ENCODE measurements around the gene TLX1.

Gene TLX1

DNA sequence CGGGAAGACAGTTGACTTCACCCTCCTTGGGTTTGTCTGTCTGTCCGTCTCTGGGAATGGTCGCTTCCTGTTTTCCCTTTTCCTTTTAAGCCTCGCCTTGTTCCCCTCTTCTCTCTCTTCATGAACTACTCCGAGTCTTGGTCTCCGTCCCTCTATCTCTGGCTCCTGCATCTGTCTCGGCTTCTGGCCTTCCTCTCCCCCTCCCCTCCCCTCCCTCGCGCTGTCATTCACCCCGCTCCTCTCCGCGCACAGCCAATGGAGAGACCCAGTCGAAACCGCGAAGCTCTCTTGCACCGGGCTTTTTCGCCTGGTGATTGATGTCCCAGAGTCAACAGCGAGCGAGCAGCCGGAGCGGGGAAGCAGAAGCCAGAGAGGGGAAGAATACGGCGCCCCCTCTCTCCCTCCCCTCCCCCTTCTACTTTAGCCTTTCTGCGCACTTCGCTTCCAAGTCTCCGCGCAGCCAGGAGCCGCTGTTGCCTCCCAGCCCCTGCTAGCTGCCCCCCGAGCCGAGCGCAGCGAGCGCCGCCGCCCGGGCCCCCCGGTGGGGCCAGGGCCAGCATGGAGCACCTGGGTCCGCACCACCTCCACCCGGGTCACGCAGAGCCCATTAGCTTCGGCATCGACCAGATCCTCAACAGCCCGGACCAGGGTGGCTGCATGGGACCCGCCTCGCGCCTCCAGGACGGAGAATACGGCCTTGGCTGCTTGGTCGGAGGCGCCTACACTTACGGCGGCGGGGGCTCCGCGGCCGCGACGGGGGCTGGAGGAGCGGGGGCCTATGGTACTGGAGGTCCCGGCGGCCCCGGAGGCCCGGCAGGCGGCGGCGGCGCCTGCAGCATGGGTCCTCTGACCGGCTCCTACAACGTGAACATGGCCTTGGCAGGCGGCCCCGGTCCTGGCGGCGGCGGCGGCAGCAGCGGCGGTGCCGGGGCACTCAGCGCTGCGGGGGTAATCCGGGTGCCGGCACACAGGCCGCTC, at the start of gene TLX1:
Gene TLX1 (plus strand): TSS at position 317 of the 978 bp plus-strand sequence. CDS start 242 bp downstream, at position 559.
- peak in 1 of 3 donors; percentile 28 for DNase-seq

DNA sequence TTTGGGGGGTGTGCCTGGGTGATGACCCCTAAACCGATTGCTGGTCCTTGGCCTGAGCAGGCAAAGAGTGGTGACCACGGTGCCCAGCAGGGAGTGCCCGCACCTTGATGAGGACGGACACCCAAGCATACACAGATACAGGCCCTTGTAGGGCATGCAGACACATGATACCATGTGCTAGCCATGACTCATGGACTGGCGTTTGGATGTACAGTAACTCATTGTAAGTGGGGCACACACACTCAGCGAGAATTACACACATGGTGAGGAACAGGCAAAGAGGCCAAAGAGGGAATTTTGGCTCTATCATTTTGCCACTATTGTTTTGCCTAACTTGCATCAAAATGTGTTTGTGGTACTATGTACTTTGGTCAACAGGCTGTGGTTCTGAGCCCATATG, 45.3 kb upstream of the TLX1 start:
- DNase-seq = no peak

DNA sequence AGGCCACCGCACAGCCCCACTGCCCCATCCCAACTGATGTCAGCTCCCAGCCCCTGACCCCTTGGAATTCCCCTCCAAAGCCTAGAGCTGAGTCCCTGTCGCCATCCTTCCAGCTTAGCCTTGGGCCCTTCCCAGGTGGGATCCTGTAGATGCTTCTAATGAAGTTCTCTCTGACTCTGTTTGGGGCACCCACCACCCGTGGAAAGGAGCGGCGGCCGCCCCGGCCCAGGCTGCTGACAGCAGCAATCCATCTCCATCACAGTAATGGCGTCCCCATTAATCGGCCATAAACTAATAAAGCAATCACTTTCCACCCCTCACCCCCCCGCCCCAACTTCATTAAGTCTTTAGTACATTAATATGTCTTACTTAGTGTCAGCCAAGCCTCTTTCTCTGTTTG, 43.7 kb upstream of the TLX1 start:
- DNase-seq = no peak

DNA sequence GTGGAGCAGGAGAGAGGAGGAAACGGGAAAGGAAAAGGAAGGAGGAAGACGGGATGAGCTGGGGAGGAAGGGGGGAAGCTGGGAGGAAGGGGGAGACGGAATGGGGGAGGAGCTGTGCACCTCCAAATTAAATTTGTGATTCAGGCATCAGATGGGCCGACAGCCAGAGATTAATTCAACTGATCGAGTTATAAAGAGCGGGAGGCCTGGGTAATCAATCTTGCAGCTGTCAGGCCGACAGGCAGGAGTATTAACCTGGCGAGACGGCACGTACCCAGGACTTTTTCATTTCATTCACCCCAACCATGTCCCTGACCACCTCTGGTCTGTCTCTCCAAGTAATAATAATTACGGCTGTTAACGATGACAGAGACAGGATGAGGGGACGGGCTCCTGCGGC, 43.1 kb upstream of the TLX1 start:
- DNase-seq = no peak

DNA sequence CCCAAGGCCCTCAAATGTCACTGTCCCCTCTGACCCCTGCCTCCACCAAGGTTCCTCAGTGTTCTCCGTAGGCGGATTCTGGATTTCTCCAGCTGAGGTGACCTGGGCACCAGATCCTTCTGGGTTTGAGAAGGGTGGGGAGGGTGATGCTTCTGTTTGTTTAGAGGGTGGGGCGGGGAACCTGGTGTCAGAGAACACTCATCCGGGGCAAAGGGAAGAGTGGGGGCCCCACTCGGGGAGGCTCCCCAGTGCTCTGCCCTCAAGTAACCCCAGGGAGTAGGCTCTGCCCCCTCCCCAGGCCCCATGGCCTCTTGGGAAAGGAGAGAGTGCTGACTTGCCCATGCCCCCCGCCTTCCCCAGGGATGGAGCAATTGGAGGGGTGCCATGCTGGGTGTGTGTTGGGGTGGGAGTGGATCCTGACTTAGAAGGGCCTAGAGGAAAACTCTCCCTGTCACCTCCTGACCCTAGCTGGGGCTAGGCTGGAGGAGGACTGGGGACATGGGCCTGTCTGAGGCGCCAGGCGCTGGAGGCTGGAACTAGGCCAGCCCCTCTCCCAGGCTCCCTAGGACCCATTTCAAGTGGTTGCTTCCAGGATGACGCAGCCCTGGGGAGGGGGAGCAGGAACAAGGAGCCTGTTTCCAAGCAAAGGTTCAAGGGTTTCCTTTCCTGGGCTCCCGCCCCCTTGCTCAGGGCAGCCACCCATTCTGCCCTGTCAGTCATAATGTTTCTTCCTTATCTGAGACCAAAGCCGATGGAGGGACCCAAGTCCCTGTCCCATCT, 41.4 kb upstream of the TLX1 start:
- no peak for DNase-seq

DNA sequence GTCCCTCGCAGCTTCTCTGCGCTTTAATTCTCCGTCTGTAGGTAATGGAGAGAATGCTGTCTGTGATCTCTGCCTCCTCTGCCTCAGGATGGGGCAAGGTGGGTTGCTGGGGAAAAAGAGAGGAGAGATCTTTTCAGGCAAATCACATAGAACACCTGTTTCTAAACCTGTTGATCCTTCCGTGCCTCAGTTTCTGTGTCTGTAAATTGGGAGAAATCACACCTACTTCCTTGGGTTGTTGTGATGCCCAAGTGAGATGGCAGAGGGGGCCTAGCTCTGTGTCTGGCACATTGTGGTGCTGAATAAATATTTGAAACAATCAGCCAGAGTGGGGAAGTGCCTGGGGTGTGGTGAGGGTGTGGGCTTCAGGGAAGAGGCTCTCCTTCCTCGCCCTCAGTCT, 40.5 kb upstream of the TLX1 start:
- DNase-seq = no peak

DNA sequence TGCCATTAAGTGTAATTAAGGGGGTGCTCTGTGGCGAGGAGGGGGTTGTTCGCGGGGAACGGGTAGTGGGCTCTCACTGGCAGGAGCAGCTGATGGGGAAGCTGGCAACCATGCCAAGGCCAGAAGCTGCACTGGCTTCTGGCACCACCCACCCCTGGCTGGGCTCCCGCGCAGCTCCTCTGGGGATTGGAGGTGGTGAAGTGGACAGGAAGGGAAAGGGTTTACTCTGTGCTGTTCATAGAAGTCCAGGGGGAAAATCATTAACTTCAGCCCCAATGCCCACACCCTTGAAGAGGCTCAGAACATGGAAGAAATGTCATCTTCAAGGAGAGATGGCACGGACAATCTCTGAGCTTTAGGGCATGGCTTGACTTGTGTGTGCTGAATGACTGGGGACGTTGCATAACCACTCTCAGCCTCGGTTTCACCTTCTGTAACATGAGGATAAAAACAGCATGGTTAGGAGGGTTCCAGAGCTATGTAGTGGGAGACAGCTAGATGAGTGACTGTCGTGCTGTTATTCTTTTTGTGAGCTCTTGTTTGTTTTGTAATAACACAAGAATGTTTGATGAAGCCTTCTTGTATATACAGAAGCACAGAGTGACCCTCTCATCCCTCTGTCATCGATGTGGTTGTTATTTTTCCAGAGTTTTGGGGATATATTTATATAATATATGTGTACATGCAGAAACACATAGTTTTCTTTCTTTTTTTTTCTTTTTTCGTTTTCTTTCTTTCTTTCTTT, 39.4 kb upstream of the TLX1 start:
- DNase-seq = no peak

DNA sequence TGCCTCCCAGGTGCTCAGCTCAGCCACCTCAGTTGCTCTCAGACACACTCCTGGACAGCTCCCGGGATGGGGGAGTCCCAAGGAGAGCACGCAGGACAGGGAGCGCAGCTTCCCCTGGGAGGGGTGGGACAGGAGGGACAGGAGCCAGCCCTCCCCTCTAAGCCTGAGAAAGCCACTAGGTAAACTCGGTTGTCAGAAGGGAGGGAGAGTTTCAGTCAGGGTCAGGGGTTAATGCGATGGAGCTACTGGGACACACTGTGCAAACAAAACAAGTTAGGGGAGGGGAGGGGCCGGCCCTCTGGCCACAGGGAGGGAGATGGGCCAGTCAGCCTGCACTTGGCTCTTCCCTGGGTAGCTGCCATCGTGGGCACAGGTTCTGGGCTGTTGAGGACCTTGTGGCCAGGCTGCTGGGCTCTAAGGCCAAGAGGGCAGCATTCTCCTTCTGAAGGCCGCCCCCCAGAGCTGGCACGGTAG, 38.2 kb upstream of the TLX1 start:
- no peak for DNase-seq

DNA sequence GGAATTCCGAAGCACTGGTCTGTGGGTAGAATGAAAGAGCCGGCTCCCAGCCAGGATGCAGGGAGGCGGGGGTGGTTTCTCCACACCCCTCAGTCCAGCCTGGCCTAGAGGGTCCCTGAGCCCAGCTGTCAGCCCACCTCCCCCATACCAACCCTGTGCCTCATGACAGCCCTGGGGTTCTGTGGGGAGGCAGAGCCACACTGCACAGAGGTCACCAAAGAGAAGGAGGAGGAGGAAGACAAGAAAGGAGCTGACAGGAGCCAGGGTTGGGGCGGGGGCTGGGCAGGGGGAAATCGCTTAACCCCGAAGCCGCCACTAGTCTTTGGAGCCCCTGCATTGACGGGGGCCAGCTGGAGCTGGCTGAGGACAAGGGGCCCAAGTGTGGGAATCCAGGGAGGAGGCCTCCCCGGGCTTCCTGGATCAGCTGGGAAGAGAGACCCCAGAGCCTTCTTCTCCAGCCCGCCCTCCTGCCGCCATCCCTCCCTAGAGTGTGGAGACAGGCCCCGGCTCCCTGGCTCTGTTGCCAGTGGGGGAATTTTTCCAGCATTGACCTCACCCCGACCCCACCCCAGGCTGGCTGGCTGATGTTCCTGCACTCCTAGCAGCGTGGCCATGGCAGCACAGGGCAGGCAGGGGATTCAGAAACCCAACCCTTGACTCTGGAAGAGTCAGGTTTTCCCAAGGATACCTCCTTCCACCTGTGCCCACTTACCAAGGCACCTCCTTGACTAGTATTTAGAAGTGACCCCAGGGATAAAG, 36.8 kb upstream of the TLX1 start:
- DNase-seq = no peak

DNA sequence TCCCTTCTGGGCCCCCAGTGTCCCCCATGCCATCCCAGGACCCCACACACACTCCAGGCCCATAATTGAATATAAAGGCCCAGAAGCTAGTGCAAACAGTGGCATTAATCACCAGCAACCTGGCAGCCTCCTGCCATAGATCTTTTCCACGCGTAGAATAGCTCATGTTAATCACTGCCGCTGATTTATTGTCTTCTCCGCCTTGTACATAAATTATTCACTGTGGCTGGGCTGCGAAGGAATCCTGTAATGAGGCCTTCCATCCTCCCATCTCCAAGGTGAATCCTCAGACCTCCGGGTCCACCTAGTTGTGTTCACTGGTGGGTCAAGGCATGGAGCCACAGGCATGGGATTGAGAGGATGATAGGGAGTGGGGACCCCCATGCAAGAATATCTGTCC, 36.1 kb upstream of the TLX1 start:
- no peak for DNase-seq

DNA sequence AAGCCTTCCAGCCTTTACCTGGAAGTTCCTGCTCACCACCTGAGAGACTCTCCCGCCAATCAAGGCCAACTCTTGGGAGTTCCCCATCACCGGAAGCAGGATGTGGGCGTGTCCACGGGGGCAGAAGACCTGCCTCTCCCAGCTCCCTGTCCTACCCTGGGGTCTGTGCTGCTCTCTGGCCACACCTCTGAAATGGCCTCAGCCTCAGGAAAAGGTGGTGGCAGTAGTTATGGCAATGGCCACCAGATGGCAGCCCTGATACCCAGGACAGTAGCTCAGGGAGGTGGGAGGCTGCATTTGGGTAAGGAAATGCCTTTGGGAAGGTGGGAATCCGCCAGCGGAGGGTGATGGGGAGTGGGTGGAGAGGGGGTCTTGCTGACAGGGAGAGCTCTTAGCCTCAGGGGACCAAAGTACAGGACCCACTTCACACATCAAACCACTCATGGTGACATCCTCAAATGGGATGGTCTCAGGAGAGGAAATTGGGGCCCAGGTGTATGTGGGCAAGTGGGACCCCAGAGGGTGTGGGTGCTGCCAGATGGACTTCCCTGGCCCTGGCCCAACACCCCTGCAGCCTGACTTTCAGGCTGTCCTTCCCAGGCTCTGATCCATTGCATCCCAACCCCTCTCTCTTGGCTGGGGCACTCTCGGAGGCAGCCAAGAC, 35.4 kb upstream of the TLX1 start:
- DNase-seq = peak; percentile 74 to 83 (median 80)

DNA sequence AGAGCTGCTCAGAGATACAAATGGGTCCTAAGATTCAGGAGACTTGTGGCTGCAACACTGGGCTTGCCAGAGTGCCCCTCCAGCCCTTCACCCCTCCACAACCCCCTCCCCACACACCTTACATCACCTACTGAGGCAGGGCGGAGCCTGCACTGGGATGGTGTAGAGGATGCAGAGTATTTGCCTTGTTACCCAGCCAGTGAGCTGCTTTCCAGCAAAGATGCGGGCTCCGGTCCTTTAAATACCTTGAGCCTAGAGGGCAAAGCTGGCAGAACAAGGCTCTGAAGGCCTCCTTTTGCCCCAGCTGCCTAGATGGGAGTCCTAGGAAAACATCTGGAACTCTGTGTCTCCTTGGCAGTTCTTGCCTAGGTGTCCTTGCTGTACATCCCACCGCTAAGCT, 34.7 kb upstream of the TLX1 start:
- no peak for DNase-seq

DNA sequence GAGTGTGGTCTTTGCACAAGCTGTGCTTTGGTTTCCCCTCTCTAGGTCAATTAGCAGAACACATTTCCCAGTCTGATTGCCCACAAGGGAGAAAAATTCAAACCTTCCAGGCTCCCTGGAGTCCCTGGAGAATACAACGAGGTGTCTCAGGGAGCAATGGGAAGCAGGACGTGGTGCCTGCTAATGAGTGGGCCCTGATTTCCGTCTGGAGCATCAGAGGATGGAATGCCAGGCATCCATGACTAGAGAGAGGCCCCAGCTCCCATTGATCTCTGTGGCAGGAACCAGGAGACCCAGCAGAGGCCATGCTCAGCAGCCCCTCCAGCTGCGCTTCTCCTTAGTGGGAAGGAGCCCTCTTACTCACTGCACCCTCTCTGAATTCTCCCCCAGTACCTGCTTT, 33.2 kb upstream of the TLX1 start:
- DNase-seq = no peak

DNA sequence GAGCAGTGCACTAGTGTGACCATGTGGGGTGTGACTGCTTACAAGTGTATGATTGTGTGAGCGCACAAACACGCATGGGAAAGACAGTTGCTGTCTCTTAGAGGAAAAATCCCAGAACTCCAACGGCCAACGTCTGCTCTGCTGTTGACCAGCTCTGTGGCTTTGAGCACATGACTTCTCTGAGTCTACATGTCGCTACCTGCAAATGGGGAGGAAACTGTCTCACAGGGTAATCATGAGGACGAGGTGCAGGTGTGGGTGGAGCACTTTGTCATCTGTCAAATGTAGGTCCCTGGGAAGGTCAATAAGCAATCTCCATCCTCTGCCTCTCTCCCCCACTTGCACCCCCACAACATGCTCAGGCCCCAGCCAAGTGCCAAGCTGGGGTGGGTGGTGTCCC, 31.2 kb upstream of the TLX1 start:
- DNase-seq = no peak

DNA sequence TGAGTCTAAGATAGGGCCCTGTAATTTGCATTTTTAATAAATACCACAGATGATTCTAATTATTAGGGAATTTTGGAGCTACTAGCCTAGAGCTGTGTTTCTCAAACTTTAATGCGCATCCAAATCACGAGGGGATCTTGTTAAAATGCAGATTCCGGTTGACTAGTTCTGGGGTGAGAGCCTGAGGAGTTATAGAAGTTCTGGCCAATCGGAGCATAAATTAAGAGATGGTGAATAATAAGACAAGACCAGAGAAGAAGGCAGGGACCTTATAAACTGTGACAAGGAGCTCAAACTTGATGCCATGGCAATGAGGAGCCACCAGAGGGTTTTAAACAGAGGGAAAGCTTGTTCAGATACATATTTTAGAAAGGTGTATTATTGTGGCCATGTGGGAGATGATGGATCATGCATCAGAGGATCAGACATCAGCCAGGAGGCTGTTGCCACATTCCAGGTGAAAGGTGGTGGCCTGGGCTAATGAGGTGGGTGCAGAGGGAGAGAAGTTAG, 29.7 kb upstream of the TLX1 start:
- no peak for DNase-seq

DNA sequence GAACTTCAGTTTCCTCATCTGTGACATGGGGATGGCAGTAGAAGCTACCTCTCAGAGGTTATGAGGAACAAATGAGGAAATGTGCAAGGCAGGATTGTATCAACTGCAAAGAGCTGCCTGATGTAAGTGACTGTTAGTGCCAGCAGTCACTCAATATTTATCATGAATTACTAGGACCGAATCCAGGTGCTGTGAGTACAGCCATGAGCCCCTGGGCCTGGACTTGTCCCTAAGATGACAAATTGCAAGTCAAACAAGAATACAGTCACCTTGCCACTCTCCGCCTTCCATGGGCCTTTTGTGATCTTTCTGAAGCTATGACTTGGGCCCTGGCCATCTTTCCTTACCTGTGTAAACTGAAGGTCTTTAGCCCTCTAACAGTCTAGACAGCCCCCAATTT, 27.7 kb upstream of the TLX1 start:
- no peak for DNase-seq

DNA sequence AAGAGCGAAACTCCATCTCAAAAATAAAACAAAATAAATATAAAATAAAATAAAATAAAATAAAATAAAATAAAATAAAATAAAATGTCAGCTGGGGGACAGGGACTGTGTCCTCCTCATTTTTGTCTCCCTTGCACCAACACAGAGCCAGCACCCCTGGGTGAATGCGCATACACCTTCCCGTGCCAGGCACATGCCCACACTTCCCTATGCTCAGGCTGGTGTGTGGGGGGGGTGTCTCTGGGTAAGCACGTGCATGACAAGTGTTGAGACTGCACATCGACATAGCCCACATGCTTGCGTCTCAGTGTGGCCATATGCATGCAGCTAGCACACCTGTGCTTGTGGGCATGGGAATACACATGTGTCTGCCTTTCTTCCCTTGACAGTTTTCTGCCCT, 24.7 kb upstream of the TLX1 start:
- DNase-seq = no peak

DNA sequence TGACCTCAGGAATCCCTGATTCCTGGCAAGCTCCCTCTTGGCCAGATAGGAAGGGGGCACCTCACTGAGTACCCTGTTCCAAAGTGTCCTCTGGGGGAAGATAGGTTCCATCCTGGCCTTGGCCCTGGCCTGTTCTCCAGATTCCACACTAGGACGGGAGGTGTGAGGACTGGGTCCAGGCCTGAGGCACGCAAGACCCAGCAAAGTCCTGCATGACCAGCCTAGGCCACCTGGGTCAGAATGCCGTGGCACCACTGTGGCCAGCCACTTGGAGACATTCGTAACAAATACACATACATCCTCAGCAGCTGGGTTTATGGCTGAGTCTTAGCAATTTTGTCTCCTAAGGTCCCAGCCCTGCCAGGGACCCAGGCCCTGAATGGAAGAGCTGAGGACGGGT, 23.3 kb upstream of the TLX1 start:
- DNase-seq = no peak

DNA sequence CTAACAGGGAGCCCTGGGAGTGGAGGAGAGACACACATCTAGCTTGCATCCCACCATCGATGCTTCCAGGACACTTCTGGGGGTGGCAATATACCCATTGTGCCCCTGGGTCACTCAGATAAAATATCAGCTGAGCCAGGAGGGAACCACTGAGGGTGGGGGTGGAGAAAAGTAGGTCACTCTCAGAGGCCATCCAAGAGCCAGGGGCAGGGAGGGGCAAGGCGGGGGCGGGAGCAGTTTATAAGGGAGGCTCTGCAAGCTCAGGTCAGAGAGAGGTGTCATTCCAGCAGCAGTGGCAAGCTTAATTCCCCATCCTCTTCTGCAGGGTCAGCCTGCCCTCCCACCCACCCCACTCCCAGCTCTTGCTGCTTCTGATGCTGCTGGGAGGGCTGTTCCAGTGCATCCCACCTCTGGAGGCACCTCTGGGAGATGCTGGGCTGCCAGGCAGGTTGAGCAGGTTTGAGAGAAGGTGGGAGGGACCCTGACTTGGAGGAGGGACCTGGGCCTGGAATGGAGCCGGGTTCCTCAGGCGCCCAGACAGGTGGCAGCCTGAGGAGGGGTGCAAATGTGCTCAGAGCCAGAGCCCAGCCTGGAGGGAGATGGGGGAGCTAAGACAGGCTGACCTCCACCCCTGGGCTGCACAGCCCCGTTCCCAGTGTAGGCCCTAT, 20.1 kb upstream of the TLX1 start:
- DNase-seq = no peak

DNA sequence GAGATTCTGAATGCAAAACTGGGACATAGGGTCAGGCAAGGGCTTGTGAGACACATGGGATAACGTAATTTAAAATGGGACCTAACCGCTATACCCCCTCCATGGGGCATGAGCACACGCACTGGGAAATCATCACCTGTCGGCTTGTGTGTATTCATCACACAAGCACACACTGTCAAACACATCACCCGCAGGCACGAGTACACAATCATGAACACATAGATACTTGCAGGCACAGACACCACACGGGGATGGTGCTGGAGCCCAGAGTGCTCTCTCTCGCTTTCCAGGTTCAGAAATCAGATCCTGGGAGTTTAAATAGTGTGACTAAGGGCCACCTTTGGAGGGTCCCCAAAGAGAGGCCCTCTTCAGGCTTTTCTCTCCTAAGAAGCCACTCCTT, 19.6 kb upstream of the TLX1 start:
- no peak for DNase-seq

Data from suppressor macrophage treated with lipopolysaccharide for 1 hour (primary cell).